NCI-H526 (cell line): ENCODE data around the gene NDUFAF8.
A peak's percentile ranks its signal among the peaks of the same experiment; 100 is the strongest.

ENCODE experiments used
- DNase-seq, 2 experiments: peaks; one replicate each; lab custom pipeline; 2025; lab: John Stamatoyannopoulos, UW

Gene NDUFAF8

DNA sequence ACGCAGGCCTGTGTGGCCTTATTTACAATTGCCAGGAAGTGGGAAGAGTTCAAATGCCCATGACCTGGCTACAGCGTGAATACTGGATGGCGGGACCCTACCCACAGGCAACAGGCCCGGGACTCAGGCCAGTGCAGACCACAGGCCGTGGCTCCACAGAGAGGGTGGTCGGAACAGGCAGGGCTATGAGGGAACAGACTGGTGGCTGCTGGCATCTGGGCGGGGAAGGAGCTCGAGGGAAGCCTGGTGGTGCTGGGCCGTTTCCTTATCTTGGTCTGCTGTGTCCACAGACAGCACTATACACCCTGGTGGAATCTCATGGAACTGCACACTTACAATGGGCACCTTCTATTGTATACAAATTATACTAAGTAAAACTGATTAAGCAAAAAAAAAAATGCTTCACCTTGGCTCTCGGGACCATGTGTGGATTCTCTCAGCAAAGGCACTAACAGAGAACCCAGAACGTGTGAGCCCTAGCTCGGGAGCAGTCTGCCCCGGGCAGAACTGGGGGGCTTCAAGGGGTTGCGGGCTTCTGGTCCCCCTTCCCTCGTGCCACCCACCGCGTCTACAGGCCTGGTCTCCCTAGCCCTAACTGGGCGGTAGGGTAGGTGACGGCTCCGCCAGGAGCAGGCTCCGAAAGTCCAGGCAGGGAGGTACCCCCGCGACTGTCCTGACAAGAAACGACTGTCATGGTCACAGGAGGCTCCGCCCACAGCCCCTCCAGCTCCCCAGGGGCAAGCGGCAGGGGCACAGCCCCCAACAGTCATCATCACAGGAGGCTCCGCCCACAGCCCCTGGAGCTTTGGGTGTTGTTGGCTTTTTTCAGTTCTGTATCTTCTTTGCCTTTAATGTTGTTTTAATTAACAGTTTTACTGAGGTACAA, 38.2 kb upstream of the NDUFAF8 start:
- DNase-seq: peak; percentile 30 to 75

DNA sequence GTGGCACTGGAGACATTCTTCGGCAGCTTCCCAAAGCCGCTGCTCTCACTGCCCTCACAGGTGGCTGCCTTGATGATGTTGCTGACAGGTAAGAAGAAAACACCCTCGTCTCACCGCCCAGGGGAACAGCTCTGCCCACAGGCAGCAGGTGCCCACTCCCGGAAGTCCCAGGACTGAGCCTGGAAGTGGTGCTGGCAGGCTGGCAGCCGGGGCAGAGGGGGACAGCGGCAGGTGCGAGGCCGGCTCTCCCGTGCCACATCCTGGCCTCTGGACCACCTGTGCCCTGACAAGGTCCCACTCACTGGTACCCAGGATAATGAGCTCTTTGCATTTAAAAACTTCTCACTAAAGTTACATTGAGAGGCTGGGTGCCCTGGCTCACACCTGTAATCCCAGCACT, 36.8 kb upstream of the NDUFAF8 start:
- no peak for DNase-seq

DNA sequence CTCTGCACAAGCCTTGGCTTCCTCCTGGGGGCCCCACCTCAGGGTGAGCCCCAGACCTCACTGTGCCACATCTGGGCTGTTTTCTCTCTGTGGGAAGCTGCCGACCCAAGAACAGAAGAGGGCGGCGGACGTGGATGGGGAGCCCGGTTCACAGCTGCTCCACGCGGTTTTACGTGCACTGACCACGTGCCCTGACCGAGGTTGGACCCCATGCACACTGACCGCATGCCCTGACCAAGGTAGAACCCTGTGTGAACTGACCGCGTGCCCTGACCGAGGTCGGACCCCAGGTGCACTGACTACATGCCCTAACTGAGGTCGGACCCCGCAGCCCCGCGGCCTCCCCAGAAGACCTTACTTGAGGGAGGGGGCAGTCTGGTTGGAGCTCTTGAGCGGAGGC, 36.0 kb upstream of the NDUFAF8 start:
- DNase-seq: no peak

DNA sequence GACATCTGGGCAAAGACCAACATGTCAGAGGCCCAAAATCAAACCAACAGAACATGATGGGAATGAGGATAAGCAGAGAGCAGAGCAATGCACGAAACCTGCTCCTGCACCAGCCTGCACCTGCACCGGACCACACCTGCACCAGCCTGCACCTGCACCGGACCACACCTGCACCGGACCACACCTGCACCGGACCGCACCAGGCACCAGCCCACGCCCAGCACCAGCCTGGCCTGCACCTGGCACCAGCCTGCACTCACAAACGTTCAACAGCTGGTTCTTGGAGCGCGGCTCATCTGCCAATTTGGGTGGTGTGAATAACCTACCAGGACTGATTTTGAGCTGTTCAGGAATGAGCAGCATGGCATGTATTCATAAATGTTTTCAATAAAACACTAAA, 34.5 kb upstream of the NDUFAF8 start:
- DNase-seq: no peak

DNA sequence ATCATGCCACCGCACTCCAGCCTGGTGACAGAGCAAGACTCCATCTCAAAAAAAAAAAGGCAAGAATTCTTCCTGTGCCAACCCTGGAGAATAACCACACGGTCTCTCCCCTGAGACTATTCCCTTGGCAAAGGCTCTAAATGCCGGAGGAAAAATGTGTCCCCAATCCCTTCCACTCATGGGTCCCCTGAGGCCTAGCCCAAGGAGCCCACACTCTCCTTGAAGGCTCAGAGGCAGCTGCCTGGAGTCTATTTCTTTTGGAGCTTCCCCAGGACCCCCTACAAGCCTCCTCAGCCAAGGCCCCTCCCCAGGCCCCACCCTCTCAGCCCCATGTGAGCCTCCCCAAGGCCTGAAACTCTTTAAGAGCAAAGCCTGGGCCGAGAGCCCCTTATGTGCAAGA, 33.0 kb upstream of the NDUFAF8 start:
- DNase-seq: no peak

DNA sequence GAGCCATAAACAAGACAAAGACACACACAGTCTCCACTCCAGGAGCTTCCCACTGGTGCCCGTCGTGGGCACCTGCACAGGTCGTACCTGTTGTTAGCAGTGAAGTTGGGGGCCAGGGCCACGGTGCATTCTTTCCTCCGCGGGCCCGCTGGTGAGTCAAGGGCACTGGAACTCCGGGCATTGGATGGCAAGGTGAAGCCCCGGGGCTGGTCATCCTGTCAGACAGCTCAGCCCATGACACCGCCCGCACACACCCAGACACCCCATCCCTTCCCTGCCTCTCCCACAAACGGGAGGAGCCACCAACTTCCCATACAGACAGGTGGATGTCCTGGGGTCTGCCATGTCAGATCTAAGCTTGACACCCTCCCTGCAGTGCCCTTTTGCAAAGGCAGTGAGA, 32.5 kb upstream of the NDUFAF8 start:
- DNase-seq: no peak

DNA sequence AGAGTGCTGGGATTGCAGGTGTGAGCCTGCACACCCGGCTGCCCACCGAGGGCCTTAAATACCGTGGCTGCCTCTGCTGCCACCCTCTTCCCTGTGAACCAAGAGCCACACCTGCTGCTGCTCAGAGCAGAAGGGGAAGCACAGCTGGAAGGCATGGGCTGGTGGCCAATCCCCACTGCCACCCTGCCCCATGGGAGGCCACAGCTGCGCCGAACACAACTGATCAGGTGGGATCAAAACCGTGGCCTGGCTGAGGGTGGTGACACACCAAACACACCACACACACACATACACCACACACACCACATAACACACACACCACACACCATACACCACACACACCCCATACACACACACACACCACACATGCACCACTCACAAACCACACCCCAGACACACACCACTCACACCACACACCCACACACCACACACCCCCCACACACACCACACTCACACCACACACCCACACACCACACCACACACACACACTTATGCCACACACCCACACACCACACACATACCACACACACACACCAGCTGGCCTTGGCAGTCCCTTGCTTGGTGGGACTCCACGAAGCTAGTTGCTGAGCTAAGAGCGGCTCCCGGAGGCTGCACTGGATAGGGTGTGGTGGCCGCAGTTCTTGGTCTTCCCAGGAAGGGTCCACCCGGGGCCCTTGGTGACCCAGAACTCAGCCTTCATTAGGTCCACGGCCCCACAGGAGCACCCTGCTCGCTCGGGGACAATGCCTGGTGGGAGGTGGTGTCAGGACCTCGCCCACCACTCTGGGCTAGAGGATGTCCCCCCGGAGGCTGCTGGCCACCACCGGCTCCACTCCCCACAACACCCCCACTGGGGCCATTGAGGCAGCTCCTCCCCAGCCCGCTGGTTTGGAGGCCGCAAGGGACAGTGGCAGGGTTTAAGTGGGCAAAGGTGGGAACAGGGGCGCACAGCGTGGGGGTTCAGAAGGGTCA, 31.2 kb upstream of the NDUFAF8 start:
- no peak for DNase-seq

DNA sequence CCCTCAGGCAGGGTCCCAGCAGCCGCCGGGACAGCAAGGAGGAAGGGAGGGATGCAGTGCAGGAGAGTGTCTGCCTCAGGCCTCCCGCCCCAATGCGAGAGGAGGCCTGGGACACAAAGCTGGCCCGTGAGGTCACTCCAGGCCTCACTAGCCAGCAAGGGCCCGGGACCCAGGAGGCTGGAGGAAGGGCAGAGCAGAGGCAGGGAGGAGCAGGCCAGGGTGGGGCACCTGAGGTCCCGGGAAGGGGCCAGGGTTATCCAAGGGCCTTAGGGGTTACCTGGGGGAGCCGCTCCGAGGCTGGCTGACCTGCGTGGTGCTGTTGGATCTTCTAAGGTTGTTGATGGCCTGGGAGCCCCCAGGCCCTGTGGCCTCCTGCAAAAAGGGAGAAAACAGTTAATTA, 30.5 kb upstream of the NDUFAF8 start:
- no peak for DNase-seq

DNA sequence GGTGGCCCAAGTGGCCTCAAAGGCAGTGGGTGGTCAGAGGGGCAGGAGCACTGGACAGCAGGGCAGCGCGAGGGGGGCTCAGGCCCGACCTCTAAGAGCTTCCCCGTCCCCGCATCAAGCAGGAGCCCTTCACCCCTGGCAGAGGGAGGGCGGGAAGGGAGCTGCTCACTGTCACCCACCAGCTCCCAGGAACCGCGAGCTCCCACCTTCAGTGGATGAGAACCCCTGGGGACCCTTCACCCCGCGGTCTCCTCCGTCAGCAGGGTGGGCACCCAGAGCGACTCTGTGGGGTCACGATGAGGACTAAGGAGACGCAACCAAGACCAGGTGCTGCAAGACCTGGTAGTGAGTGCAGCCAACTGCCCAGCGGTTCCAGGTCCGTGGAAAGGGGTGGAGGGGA, 30.0 kb upstream of the NDUFAF8 start:
- no peak for DNase-seq

DNA sequence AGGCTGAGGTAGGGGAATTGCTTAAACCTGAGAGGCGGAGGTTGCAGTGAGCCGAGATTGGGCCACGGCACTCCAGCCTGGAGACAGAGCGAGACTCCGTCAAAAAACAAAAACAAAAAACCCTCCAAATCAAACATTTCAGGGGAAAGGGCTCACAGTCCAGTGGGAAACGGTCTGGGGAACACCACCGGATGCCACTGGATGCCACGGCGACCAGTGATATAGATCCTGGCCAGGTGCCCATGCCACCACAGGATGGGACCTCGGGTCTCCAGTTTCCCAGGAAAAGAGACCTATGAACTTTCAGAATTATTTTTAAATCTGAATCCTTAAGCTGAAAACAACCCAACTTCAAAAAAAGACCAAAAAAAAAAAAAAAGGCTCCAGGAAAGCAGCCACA, 28.7 kb upstream of the NDUFAF8 start:
- DNase-seq: no peak

DNA sequence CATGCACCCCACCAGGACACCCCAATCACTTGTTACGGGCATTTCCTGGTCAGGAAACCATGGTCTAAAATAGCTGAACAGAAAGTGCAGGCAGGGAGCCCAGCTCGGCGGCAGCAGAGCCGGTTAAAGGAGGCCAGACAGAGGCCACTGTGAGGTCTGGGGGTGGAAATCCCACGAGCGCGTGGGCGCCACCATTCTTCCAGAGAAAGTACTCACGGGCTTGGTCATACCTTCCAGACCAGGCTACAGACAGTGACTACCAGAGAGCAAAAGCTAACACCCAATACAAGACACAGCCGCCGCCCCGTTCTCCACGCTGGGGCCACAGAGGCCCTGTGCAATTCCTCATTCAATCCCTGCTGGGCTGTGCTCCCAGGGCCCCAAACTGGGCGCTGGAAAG, 28.2 kb upstream of the NDUFAF8 start:
- no peak for DNase-seq

DNA sequence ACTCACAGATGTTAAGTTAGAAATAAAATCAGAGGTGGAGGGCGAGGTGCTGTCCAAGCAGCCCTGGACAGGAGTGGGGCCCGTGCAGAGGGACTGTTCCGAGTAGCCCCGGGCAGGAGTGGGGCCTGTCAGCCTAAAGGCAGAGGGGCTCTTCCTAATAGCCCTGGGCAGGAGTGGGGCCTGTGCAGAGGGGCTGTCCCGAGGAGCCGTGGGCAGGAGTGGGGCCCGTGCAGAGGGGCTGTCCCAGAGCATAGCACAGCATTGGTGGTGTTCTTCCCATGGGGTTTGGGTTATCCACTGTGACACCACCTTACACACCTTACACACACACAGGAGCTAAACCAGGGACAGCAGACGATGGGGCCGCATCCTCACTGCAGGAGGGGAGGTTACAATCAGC, 26.8 kb upstream of the NDUFAF8 start:
- no peak for DNase-seq

DNA sequence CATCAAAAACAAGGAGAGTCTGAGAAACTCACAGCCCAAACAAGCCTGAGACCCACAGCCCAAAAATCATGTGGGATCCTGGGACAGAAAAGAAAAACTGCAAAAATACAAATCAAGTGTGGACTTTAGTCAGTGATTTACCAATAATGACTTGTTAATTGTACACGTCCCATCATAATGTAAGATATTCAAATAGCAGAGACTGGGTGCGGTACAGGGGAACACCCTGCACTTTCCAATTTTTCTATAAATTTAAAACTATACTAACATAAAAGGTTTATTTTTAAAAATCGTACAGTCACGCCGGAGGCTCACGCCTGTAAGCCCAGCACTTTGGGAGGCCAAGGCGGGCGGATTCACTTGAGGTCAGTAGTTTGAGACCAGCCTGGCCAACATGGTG, 25.1 kb upstream of the NDUFAF8 start:
- no peak for DNase-seq

DNA sequence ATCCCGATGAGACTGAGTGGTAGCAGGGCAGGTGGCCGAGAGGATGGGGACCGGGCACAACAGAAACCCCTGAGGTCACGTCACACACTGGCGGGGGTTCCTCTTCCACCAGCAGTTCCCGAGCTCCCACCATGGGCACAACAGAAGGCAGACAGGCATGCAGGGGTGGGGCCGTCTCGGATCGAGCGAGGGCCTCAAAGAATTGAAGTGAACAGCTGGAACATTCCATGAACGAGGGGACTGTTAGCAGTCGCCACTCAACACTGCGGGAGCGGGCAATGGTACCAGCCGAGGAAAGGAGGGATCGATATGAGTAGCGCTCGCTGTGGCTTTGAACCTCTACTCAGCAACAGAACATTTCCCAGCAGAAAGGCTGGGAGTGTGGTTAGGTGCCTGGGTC, 21.6 kb upstream of the NDUFAF8 start:
- no peak for DNase-seq

DNA sequence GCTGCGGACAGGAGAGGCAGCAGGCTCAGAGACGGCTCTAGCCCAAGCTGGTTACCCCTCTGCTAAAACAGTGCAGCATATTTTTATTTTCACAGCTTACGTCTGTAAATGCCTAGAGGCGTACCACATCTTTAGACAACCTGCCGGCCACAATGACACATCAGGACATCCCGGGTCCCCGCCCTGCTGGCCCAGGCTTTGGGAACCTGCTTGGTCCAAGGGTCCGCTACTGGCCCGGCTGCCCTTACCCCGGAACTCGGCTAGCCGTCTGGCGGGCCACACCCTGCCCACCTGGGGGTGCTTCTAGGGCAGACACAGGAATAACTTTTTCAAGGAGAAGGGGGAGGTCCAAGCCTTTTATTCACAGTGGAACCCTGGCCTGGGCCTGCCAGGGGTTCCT, 20.7 kb upstream of the NDUFAF8 start:
- no peak for DNase-seq

DNA sequence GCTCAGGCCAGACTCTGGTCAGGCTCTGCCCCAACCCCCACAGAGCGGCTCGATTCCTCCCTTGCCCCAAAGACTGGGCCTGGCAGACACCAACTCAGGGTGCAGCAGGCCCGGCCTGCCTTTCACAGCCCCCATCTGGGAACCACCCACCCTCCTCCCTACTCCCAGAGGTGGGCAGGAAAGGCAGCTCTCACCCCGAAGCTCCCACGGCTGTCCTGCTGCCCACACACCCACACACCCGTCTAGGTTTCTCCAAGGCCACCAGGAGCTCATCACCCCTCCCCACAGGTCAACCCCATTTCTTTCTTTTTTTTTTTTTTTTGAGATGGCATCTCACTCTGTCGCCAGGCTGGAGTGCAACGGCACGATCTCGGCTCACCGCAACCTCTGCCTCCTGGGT, 20.1 kb upstream of the NDUFAF8 start:
- no peak for DNase-seq

DNA sequence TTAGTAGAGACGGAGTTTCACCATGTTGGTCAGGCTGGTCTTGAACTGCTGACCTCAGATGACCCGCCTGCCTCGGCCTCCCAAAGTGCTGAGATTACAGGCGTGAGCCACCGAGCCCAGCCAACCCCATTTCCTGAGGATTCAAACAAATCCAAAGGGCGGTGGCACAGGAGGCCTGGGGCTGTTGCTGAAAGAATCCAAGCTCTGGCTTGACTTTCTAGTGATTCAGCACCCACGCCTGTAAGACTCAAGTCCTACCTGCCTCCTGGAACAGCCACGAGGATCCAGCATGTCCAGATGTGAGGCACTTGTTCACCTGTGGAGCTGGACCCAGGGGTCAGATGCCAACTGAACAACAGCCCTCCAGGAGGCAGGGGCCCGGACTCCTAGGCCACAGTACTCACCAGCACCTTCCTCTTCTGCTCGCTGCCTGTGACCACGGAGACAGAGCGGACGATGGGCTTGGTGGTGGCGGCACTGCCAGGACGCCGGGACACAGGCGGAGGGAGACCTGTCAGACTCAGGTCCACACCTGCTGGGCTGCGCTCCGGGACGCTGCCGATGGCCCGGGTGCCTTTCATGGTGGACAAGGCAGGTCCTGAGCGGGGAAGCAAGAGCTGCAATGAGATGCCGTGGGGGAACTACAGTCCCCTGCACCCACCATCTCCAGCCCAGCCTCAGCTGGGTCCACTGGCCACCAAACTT, 19.5 kb upstream of the NDUFAF8 start:
- no peak for DNase-seq

DNA sequence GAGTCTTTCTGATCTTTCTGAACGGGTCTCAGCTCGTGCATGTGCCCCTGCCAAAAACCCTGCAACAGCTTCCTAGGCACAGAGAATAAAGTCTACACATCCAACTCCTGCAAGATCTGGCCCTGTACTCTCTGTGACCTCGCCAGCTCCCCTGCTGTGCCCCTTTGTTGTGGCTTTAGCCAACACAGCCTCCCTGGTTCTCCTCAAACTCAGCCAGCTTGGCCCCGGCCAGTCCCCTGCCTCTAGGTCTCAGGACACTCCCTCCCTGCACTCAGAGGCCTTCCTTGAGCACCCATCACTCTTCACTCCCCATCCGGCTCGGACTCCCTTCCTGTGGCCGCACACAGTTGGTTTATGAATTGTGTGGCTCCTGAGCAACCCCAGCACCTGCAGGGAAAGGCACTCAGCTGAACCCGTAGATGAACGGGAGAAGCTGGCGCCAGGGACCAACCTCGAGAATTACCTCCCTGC, 17.7 kb upstream of the NDUFAF8 start:
- DNase-seq: no peak

DNA sequence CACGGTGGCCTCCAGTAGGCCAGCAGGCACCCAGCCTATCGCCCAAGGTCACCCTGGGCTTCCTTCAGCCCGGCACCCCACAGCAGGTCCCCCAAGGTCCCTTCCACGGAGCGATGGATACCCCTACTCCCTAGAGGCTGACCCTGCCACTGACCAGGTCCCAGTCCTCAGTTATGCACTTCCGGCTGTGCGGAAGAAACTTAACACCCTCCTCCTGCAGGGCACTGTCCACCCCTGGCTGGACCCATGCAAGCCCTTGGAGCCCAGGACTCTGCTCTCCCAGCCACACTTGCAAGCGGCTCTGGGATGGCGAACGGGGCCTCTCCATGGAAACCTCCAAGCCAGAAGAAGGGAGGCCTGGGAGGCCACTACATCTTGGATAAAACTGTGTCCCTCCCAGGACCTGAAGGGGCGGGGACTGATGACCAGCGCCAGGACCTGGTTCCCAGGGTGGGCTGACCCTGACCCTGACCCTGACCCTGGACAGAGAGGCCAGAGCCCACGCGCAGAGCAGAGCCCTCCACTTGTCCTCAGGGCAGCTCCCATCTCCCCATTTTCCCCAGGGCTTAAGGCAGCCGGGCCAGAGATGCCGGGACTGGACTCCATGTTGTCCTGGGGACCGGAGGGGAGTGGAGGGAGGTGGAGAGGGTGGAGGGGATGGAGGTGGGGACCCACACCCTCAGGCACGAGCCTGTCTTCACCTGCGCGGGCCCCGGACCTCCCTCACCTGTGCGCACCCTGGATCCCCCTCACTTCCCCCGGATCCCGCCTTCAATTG, 17.1 kb upstream of the NDUFAF8 start:
- no peak for DNase-seq

DNA sequence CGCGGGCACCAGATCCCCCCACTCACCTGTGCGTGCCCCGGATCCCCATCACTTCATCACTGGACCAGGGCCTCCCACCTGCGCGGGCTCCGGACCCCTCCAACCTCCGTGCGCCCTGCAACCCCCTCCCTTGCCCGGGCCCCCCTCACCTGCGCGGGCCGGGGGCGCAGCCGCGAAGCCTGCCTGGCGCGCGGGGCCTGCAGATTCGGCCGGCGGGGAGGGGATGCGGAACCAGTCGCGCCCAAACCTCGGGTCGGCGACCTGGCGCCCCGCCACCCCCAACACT, 16.6 kb upstream of the NDUFAF8 start:
- DNase-seq: no peak

DNA sequence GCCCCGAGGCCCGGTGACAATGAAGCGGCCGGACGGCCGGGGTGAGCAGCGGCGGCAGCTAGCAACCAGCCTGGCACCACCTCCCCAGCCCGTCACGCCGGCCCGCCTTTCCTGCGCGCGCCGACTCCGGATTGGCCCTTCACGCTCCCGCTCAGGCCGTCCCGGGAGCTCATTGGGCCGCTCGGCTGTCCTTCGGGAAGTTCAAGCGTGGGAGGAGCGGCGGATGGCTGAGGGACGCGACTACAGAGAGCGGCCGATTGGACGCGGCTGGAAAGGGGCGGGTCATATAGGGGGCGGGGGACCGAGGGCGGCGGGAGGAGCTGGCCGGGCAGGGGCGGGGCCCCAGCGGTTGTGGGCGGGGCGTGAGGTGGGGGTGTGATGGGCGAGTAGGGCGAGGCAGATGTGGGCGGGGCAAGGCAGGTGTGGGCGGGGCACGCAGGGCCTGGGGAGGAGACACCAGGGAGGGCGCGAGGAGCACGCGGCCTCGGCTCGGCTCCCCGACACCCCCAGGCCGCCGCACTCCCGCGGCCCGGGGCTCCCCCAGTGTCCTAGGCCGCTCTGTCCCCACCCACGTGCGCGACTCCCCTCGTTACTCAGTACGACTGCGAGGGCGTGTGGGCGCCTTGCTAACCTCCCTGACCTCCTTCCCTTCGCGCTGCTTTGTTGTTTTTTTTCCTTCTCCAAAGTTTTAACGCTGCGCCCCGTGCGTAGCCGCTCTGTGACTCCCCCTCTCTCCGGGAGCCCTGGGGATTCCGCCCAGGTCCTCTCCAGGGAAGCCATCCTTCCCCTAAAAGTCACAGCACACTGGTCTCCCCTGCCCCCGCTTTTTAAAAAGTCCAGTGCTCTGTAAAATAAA, 16.0 kb upstream of the NDUFAF8 start, which contains the start of gene CEP131:
Gene CEP131 (minus strand): TSS at position 60 of the 856 bp plus-strand sequence. CDS start 2,909 bp downstream, outside the sequence.
- peak; percentile 94 to 99 for DNase-seq
